ENCODE data around the gene LDLRAD4.

DNA sequence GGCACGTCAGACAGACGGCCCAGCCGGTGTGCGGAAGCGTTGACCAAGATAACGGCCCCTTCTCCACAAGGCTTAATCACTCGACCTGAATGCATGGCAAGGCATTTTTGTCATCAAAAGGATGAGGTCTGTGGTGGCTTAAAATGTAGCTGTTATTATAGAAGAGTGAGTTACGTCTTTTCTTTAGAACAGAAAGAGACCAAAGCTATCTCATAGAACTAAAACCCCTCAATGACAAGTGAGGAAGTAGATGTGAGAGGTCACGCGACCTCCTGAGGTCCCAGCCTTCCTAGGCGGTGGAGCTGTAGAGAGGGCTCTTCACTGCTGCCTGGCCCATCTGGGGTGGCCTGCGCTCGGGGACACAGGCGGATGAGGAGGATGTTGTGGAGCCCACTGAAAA is 75.7 kb downstream of the LDLRAD4 start:
- TF ChIP-seq GATA3 (IDR thresholded peaks at IDR 0.05; ENCODE audit: low read depth, low read length) (no peak), GATA2 (IDR thresholded peaks at IDR 0.05; ENCODE audit: low read depth, low read length) (no peak)
